OCI-M2 (cell line): ENCODE measurements around the gene ZBTB24.
"Not testable (repeated sequence)": the region's sequence is repeated elsewhere in the genome, so short reads cannot be mapped to it uniquely, and the experiment has no call there.

Source experiments
- DNase-seq: peaks from one replicate; lab custom pipeline; 2025; ENCODE audit not compliant: unreplicated experiment; lab: John Stamatoyannopoulos, UW

Gene ZBTB24

DNA sequence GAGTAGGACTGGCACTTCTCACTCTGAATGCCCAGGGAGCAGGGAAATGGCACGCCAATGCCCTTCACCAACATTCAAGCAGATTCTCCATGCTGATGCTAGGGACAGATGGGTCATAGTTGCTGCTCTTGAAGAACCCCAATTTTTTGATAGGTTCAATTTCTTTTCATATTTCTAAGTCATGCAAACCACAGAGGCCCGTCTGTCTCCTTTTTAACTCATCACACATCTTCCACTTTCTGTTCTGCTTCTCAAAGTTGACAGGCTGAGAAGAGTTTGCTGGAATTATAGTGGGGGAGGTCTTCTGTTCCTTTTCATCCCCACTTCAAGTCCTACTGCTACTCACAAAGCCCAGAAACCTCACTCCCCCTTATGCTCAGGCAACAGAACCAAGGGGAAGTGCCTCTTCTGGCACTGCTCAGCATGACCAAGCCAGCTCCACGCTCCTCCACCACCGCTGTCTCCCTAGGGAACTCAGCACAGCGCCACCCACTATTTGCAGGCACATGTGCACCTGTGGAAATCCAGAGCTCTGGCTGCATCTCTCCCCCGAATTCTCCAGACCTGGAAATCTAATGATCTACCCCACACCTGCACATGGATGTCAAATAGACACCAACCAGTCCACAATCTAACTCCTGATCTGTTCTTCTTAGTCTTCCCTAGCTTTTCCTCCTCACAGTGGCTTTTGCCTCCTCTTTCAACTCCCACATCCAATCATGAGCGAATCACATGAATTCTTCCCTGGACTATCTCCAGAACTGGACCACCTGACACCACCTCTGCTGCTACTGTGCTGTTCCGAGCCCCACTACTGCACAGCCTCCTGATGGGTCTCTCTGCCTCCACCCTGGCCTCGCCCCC is 10.7 kb downstream of the ZBTB24 start:
- no peak for DNase-seq

- DNase-seq: no peak
These were observed 11.8 kb downstream of the ZBTB24 start for GRCh38 chr6:109471105-109471810.

- DNase-seq: no peak
These were observed 13.3 kb downstream of the ZBTB24 start for GRCh38 chr6:109469591-109470189.

- DNase-seq: no peak
These were observed 15.3 kb downstream of the ZBTB24 start for GRCh38 chr6:109467696-109468095.

DNA sequence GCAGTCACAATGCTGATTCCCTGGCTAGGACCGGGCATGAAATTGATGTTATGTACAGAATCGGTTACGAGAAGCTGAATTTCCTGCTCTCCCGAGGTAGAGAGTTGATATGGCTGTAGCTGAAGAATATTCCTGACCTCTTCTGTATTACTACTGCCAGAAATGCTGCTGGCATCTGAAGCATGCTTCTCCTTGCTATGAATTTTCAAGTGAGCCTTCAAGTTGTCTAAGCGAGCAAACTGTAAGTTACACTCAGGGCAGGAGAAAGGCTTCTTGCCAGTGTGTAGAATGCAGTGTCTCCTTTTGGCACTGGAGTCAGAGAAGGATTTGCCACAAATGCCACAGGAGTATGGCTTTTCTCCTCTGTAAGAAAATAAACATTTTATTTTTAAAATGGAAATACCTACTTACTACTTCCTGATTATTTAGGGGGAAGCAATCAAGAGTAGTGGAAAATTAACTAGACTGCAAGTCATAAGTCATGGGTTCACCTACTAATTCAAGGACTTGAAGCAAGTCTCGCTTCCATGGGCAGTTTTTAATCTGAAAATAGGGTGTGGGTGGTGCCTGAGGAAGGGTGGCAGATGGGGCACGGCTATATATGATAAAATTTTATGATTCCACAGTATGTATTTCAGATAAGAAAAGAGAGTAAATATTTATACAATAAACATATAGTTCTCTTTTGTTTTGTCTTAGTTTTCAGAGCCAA is 16.7 kb downstream of the ZBTB24 start:
- no peak for DNase-seq

- DNase-seq: no peak
These were observed 17.2 kb downstream of the ZBTB24 start for GRCh38 chr6:109465772-109466171.

DNA sequence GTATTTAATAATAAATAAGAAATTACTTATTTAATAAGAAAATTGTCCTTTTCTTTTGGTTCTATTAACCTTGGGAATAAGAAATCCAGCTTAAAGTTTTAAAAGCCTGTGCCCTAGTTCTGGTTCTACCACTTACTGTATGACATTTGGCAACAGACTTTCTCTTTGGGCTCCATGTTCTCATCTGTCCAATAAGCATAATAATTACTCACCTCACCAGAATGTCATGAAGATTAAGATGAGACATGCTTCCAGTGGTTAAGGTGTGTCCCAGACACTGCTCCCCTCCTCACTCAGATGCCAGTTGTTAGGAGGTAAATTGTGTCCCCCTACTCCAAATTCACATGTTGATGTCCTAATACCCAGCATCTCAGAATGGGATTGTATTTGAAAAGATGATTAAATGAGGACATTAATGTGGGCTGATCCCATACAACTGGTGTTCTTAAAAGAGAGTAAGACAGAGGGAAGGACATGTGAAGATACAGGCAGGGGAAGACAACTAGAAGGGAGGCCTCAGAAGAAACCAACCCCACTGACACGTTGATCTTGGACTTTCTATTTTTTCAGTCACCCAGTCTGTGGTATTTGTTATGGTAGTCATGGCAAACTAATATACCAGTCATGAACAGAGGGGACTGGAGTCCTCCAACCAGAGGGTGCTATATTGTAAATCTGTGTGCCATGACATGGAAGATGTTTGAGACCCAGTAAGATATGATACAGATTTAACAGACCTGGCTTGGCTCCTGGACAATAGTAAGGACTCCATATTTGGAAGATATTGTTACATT is 21.1 kb downstream of the ZBTB24 start:
- DNase-seq: no peak

GRCh38 chr6:109461205-109461604 is 21.8 kb downstream of the ZBTB24 start:
- DNase-seq: not testable (repeated sequence)

- no peak for DNase-seq
These were observed 22.7 kb downstream of the ZBTB24 start for GRCh38 chr6:109460161-109460829.

DNA sequence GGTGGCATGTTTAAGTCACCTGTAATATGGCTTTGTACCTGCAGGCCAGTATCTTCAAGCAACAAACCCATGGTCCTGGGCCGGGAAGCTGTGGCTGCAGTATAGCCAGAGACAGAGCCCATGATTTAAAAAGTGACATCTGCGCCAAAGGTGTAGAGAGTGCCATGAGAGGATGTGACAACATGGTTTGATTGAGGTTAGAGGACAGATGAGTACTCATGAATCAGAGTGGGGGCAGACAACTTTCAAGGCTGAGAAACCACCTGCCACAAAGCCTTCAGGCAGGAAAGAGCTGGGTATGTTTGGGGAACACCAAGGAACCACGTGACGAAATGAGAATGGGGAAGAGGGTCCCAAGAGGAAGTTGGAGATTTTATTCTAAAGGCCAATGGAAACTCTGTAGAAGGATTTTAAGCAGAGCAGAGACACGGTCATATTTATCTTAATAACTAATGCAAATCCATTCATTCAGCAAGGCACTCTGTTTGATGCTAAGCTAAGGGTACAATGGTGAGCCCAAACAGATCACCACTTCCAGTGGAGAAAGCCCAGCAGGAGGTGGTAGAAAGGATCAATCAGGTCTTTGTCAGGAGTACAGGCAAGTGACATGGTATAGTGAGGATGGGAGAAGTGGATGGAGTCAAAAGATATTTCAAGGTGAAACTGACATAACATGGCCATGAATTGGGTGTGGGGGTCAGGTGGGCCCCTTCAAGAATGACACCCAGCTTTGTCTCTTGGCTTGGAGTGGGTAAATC is 24.1 kb downstream of the ZBTB24 start:
- no peak for DNase-seq

GRCh38 chr6:109457562-109457996 is 25.4 kb downstream of the ZBTB24 start:
- DNase-seq: no peak

GRCh38 chr6:109456710-109457561 is 26.1 kb downstream of the ZBTB24 start:
- DNase-seq: no peak

- no peak for DNase-seq
These were observed 26.9 kb downstream of the ZBTB24 start for GRCh38 chr6:109456111-109456583.

DNA sequence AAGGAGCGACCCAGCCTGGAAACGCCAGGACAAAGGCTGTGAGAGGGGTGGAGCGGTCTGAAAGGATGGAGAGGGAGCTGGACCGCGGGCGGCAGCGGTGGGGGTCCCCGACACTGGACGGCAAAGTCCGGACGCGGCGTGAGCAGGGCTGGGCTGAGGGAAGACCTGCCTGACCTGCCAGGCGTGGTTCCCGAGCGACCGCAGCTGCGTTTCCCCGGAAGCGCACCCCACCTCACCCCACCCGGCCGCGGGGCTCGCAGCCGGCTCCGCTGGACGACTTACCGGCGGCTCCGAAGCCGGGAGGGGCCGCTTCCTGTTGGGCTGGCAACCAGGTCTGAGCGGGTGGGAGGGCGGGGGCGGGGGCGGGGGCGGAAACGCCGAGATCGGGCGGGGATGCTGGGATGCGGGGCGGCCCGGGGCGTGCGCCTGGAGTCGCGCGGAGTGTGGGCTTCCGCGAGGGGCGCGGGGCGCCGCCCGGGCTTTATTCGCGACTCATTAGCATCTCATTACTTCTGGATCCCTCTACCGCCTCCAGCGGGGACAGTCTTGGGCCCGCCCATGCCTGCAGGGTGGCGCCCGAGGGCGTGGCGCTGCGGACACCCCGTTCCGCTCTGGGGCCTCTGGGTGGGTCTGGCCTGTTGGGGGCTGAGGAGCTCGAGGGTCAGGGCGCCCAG is 27.4 kb downstream of the ZBTB24 start, which contains the start of gene MICAL1:
TSS of gene MICAL1 (minus strand) at position 336 of the 674 bp plus-strand sequence. CDS start 1,576 bp downstream, outside the sequence.
- DNase-seq: no peak

DNA sequence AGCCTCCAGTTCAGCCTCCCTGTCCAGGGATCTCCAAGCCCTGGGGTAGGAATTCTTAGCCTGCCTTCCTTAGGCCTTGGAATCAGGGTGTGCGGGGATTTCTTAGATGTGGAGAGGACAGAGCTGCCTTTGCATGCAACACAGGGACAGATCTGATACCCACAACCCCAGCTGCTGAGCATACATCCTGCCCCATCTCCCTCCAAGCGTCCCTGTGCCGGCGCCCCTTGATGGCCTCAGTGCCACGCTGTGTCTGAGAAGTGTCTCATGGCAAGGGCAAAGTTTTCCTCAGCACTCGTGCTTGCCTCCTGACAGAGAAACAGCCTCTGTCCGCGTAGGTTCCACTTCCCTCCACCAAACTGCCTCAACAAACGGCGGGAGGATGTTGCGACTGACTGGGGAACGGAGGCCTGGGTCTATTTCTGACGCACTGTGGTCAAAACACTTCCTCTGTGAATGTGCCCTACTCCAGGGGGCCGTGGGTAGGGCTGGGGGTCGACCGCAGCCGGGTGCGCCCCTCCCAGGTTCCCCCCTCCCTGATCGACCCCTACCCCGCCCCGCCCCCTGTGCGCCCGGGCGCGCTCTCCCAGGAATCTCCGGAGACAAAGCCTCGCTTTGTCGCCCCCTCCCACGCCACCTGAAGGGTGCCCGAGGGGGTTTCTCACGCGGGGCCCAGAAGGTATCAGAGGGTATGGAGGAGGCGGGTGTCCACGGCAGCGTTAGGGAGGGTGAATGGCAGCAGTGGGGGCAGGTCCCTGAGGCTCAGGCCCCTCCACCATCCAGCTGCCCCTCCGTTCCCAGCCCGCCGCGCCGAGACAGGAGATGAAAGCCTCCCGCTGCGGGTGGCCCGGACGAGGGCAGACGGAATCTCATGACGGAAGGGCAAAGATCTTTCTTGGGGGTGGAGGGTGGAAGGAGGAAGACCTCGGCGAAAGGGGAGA is 28.3 kb downstream of the ZBTB24 start:
- DNase-seq: no peak
